ENCODE measurements around the gene PPA2. TPM values are rescaled to one million over a fixed set of nuclear protein-coding genes. Genes with fewer than 3 reads are reported as not detected.

Gene PPA2
- total RNA-seq, 4 donors from 2014 or later, result 34.0 to 72.0 (median 47.3) TPM

GRCh38 chr4:105327222-105327621 is 146.6 kb downstream of the PPA2 start:
- H3K27me3 ChIP-seq, result no peaks in the 10 kb centered on the region
- ATAC-seq (no peak), DNase-seq (no peak)
- in situ Hi-C loops (cut with MboI; ENCODE audit: low sequenced_read_pairs in 4 of 4) (no loop called here), intact Hi-C loops (cut with DNase I; ENCODE audit: low total_unique reads) (no loop called here)
- H3K4me1 ChIP-seq, result no peaks in the 10 kb centered on the region
- H3K9me3 ChIP-seq, result no peaks in the 10 kb centered on the region
- H3K36me3 ChIP-seq, result no peaks in the 10 kb centered on the region
- TF ChIP-seq, protein P1, sequence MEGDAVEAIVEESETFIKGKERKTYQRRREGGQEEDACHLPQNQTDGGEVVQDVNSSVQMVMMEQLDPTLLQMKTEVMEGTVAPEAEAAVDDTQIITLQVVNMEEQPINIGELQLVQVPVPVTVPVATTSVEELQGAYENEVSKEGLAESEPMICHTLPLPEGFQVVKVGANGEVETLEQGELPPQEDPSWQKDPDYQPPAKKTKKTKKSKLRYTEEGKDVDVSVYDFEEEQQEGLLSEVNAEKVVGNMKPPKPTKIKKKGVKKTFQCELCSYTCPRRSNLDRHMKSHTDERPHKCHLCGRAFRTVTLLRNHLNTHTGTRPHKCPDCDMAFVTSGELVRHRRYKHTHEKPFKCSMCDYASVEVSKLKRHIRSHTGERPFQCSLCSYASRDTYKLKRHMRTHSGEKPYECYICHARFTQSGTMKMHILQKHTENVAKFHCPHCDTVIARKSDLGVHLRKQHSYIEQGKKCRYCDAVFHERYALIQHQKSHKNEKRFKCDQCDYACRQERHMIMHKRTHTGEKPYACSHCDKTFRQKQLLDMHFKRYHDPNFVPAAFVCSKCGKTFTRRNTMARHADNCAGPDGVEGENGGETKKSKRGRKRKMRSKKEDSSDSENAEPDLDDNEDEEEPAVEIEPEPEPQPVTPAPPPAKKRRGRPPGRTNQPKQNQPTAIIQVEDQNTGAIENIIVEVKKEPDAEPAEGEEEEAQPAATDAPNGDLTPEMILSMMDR (IDR thresholded peaks at IDR 0.05 in 4 of 5, conservative IDR thresholded peaks at IDR 0.05 in 1 of 5), result no peak
- TF ChIP-seq POLR2A (IDR thresholded peaks at IDR 0.05), result no peak
- no peak overlapping the region for H3K27ac ChIP-seq
- no peak overlapping the region for H3K4me3 ChIP-seq

Other genes with a start within 250 kb of the PPA2 start
- not detected for gene ARHGEF38, start 78.6 kb upstream of the PPA2 start, total RNA-seq
- gene INTS12, start 234.6 kb upstream of the PPA2 start, total RNA-seq, result 10 to 100 TPM; 16.7 to 27.3 (median 24.4) TPM
- 10 to 100 TPM in 1 of 4 donors, 1 to 10 TPM in 3; 1.8 to 15.0 (median 5.6) TPM for gene GSTCD, start 234.7 kb upstream of the PPA2 start, total RNA-seq